ENCODE results near the gene JADE3.
"Not testable (repeated sequence)": the region's sequence is repeated elsewhere in the genome, so short reads cannot be mapped to it uniquely, and the experiment has no call there.

JADE3 gene

GRCh38 chrX:46929439-46930261, 17.4 kb downstream of the JADE3 start:
- no peak for TF ChIP-seq CTCF (IDR thresholded peaks at IDR 0.05)
- H3K27ac ChIP-seq: no peak overlapping the region

GRCh38 chrX:46935295-46935694, 23.1 kb downstream of the JADE3 start:
- TF ChIP-seq CTCF (IDR thresholded peaks at IDR 0.05) (no peak), ZFX (IDR thresholded peaks at IDR 0.05; ENCODE audit: borderline replicate concordance) (no peak)
- no peak overlapping the region for H3K27ac ChIP-seq

- TF ChIP-seq CTCF (IDR thresholded peaks at IDR 0.05) (no peak), ZFX (IDR thresholded peaks at IDR 0.05; ENCODE audit: borderline replicate concordance) (no peak)
- H3K27ac ChIP-seq: no peak overlapping the region
These were observed 26.4 kb downstream of the JADE3 start for GRCh38 chrX:46938589-46938988.

GRCh38 chrX:46941341-46941740, 29.1 kb downstream of the JADE3 start:
- TF ChIP-seq CTCF (IDR thresholded peaks at IDR 0.05) (no peak), ZFX (IDR thresholded peaks at IDR 0.05; ENCODE audit: borderline replicate concordance) (no peak)
- no peak overlapping the region for H3K27ac ChIP-seq

- TF ChIP-seq ZFX (IDR thresholded peaks at IDR 0.05; ENCODE audit: borderline replicate concordance): no peak
- TF ChIP-seq CTCF (IDR thresholded peaks at IDR 0.05): no peak
- peak overlapping the region; percentile 33; the same call in 1 of the 2 replicates for H3K27ac ChIP-seq
These were observed 40.9 kb downstream of the JADE3 start for GRCh38 chrX:46953137-46953527.

GRCh38 chrX:46953597-46953996, 41.4 kb downstream of the JADE3 start:
- peak overlapping the region; percentile 33; the same call in 1 of the 2 replicates for H3K27ac ChIP-seq
- TF ChIP-seq ZFX (IDR thresholded peaks at IDR 0.05; ENCODE audit: borderline replicate concordance) (no peak), CTCF (IDR thresholded peaks at IDR 0.05) (no peak)

- TF ChIP-seq ZFX (IDR thresholded peaks at IDR 0.05; ENCODE audit: borderline replicate concordance): no peak
- TF ChIP-seq CTCF (IDR thresholded peaks at IDR 0.05): no peak
- H3K27ac ChIP-seq: no peak overlapping the region
These were observed 42.5 kb downstream of the JADE3 start for GRCh38 chrX:46954716-46955115.

- H3K27ac ChIP-seq: not testable (repeated sequence)
These were observed 44.4 kb downstream of the JADE3 start for GRCh38 chrX:46956589-46956988.

Measured in 22Rv1 (cell line).